Left lung (tissue), 10 donors: Measurements from ENCODE around the gene FAM120A. TPM values are rescaled to one million over a fixed set of nuclear protein-coding genes. Genes with fewer than 3 reads are reported as not detected.

Experiments
- ATAC-seq: fragments of 200-7000 bp; cut with Tn5 transposase; one replicate; pipeline ENCODE4 v1.9.1; 2020; ENCODE audit warnings: moderate library complexity
- DNase-seq, 4 donors: peaks; one replicate each; pipeline ENCODE4 v3.0.0-alpha.2; 2013 to 2020
- H3K27ac ChIP-seq, 2 donors: fragments of 200-600 bp; sonication (generic) in 1 of 2; one replicate each; pipeline versions ENCODE4 v1.5.0 to v1.8.0; 2020 to 2021
- H3K27me3 ChIP-seq, 2 donors: fragments of 200-600 bp; sonication (generic) in 1 of 2; one replicate each; pipeline versions ENCODE4 v1.5.0 to v1.8.0; 2020 to 2021
- H3K36me3 ChIP-seq, 2 donors: fragments of 200-600 bp; sonication (generic) in 1 of 2; one replicate each; pipeline versions ENCODE4 v1.5.0 to v1.8.0; 2020 to 2021
- H3K4me1 ChIP-seq, 2 donors: fragments of 200-600 bp; one replicate each; pipeline ENCODE4 v1.8.0; 2021
- H3K4me3 ChIP-seq, 2 donors: fragments of 200-600 bp; sonication (generic) in 1 of 2; one replicate each; pipeline versions ENCODE4 v1.5.0 to v1.8.0; 2020 to 2021; ENCODE audit warnings: mild to moderate bottlenecking in 1 of 2
- H3K9me3 ChIP-seq, 2 donors: fragments of 200-600 bp; sonication (generic) in 1 of 2; one replicate each; pipeline versions ENCODE4 v1.5.0 to v1.8.0; 2020 to 2021
- CTCF ChIP-seq, 2 donors: fragments of 200-600 bp; sonication (generic) in 1 of 2; IDR thresholded peaks; one replicate each; pipeline versions ENCODE4 v1.5.0 to v1.8.0; 2021; ENCODE audit warnings: antibody characterized with exemption in 2 of 2
- intact Hi-C, 2 donors: fragments of 100-400 bp; cut with DNase I; formaldehyde crosslinking; loops; one replicate each; pipeline versions ENCODE4 v1.11.2 to v1.14.2; 2022
- polyA plus RNA-seq, 6 donors: library from polyadenylated mRNA; unstranded; fragments of 120-200 nt; gene quantifications; one replicate each; pipeline ENCODE4 v1.2.1, GENCODE V29; 2013; ENCODE audit not compliant: insufficient read length in 6 of 6
- total RNA-seq, 2 donors: library from RNA; stranded (reverse); fragmentation: NEBNext Ultra II Directional; extraction: Animal tissue kit (Norgen Biotek cat#: 25700); gene quantifications; one replicate each; pipeline ENCODE4 v1.2.1, GENCODE V29; 2021
- donor health status: DM: no; HTN: yes; CAD: no.
- donor health status: DM: no; HTN: no; CAD: no.

The FAM120A gene
- total and polyA plus RNA-seq, 8 donors, result 61.0 to 160 (median 74.0) TPM

- intact Hi-C loops, result no loop called here
- TF ChIP-seq CTCF (IDR thresholded peaks at IDR 0.05), result no peak
Observed at GRCh38 chr9:93480262-93480661, 28.8 kb downstream of the FAM120A start.

GRCh38 chr9:93480728-93481324 is 29.3 kb downstream of the FAM120A start:
- peaks cover 0 to 39% of the 10 kb centered on the region in 2 donors for H3K36me3 ChIP-seq
- H3K27me3 ChIP-seq, result no peaks in the 10 kb centered on the region
- H3K4me1 ChIP-seq, result peaks cover 0 to 3% of the 10 kb centered on the region in 2 donors
- no peak for TF ChIP-seq CTCF (IDR thresholded peaks at IDR 0.05)
- no peak for DNase-seq
- no peaks in the 10 kb centered on the region for H3K9me3 ChIP-seq
- no peak overlapping the region for H3K27ac ChIP-seq
- ATAC-seq, result no peak
- intact Hi-C loops, result no loop called here
- no peak overlapping the region for H3K4me3 ChIP-seq

More at GRCh38 chr9:93480262-93480661, 28.8 kb downstream of the FAM120A start:
- no peak for DNase-seq
- no peak overlapping the region for H3K4me3 ChIP-seq
- ATAC-seq, result no peak
- no peaks in the 10 kb centered on the region for H3K9me3 ChIP-seq
- peaks cover 0 to 35% of the 10 kb centered on the region in 2 donors for H3K36me3 ChIP-seq
- H3K4me1 ChIP-seq, result peaks cover 0 to 4% of the 10 kb centered on the region in 2 donors
- H3K27me3 ChIP-seq, result no peaks in the 10 kb centered on the region
- no peak overlapping the region for H3K27ac ChIP-seq

GRCh38 chr9:93483497-93483896 is 32.0 kb downstream of the FAM120A start:
- no peak for DNase-seq
- Histone ChIP-seq H3K9me3 (no peaks in the 10 kb centered on the region), H3K4me1 (peaks cover 0 to 1% of the 10 kb centered on the region in 2 donors), H3K36me3 (peaks cover 0 to 23% of the 10 kb centered on the region in 2 donors), H3K4me3 (no peak overlapping the region), H3K27ac (no peak overlapping the region), H3K27me3 (no peaks in the 10 kb centered on the region)
- TF ChIP-seq CTCF (IDR thresholded peaks at IDR 0.05), result no peak
- intact Hi-C loops, result no loop called here
- ATAC-seq, result no peak

- Histone ChIP-seq H3K36me3 (peaks cover 0 to 21% of the 10 kb centered on the region in 2 donors), H3K4me1 (peaks cover 0 to 16% of the 10 kb centered on the region in 2 donors), H3K4me3 (no peak overlapping the region), H3K27ac (no peak overlapping the region), H3K27me3 (no peaks in the 10 kb centered on the region), H3K9me3 (no peaks in the 10 kb centered on the region)
- intact Hi-C loops, result no loop called here
- ATAC-seq (no peak), DNase-seq (no peak)
- no peak for TF ChIP-seq CTCF (IDR thresholded peaks at IDR 0.05)
Observed at GRCh38 chr9:93486268-93486667, 34.8 kb downstream of the FAM120A start.

- Histone ChIP-seq H3K27me3 (no peaks in the 10 kb centered on the region), H3K9me3 (no peaks in the 10 kb centered on the region), H3K4me1 (peaks cover 0 to 26% of the 10 kb centered on the region in 2 donors), H3K36me3 (peaks cover 0 to 21% of the 10 kb centered on the region in 2 donors), H3K4me3 (no peak overlapping the region), H3K27ac (no peak overlapping the region)
- no peak for TF ChIP-seq CTCF (IDR thresholded peaks at IDR 0.05)
- ATAC-seq (no peak), DNase-seq (no peak)
- intact Hi-C loops, result no loop called here
Observed at GRCh38 chr9:93488244-93488643, 36.8 kb downstream of the FAM120A start.
